ENCODE results near the gene ZNF585A. TPM values are rescaled to one million over a fixed set of nuclear protein-coding genes. Genes with fewer than 3 reads are reported as not detected.

Gene ZNF585A
- total and polyA plus RNA-seq, 2 of the 4 experiments (the other 2 are of a cell fraction), result 6.2 to 9.5 TPM

- Histone ChIP-seq H4K91ac (ENCODE audit: insufficient read depth, low read depth, low read length) (no peak overlapping the region), H2AK5ac (ENCODE audit: low read depth, low read length) (no peak overlapping the region), H3K56ac (ENCODE audit: extremely low read depth, insufficient read depth, low read length) (no peak overlapping the region), H2AFZ (replicated peaks; ENCODE audit: low read length, poor library complexity) (no peak overlapping the region), H4K20me1 (ENCODE audit: insufficient read depth, low read length) (no peaks in the 10 kb centered on the region), H2BK120ac (ENCODE audit: low read depth, low read length) (no peak overlapping the region), H3K9me1 (ENCODE audit: insufficient read depth, low read length) (no peaks in the 10 kb centered on the region), H3K14ac (replicated peaks; ENCODE audit: low read depth, low read length) (no peak overlapping the region), H3K4me3 (ENCODE audit: insufficient read depth, low read depth, low read length) (no peak overlapping the region), H3K4me2 (ENCODE audit: low read depth, low read length) (no peak overlapping the region), H2BK5ac (ENCODE audit: low read depth, low read length, poor library complexity, severe bottlenecking) (no peak overlapping the region), H3K23ac (ENCODE audit: low read depth, low read length) (no peak overlapping the region), H4K8ac (ENCODE audit: low read depth in 2 of 2, low read length in 2 of 2) (no peak overlapping the region), H3K27me3 (ENCODE audit: control insufficient read depth, insufficient read depth, low read length) (no peaks in the 10 kb centered on the region), H2BK20ac (ENCODE audit: low read depth, low read length) (no peak overlapping the region), H3K9ac (ENCODE audit: low read depth, low read length) (no peak overlapping the region), H3K79me1 (ENCODE audit: low read depth in 1 of 2, low read length in 2 of 2) (no peaks in the 10 kb centered on the region; a peak in 1 of 4 replicates), H3K4me1 (ENCODE audit: control insufficient read depth, insufficient read depth, low read length) (no peaks in the 10 kb centered on the region), H4K5ac (ENCODE audit: low read depth, low read length) (no peak overlapping the region), H2AK9ac (replicated peaks; ENCODE audit: low read depth, low read length, poor library complexity) (no peak overlapping the region), H3K18ac (ENCODE audit: low read depth, low read length) (no peak overlapping the region), H3K36me3 (ENCODE audit: control insufficient read depth, insufficient read depth, low read length) (peaks cover 12% of the 10 kb centered on the region; the same call in 1 of the 2 replicates), H2BK15ac (ENCODE audit: low read depth, low read length) (no peak overlapping the region), H3K27ac (ENCODE audit: insufficient read depth, low read length) (no peak overlapping the region), H3K9me3 (ENCODE audit: control insufficient read depth, insufficient read depth, low read length) (peaks cover 25% of the 10 kb centered on the region), H3K4ac (ENCODE audit: low read depth, low read length) (no peak overlapping the region)
- in situ Hi-C loops (cut with MboI; ENCODE audit: low sequenced_read_pairs), result no loop called here
- CTCF ChIA-PET, result no interaction called here
- no TSS peak for BruUV-seq (replicated peaks)
- DNase-seq (no peak), ATAC-seq (ENCODE audit: low read depth) (no peak)
- intact Hi-C loops (cut with micrococcal nuclease), result no loop called here
- POLR2A ChIA-PET (ENCODE audit: unreplicated experiment), result no interaction called here
- dilution Hi-C loops (cut with HindIII; ENCODE audit: low sequenced_read_pairs, unreplicated experiment), result no loop called here
- WGBS, 2 experiments (ENCODE audit: extremely low coverage in 2 of 2, insufficient read length in 1 of 2), result no CpG with 5 or more reads among the region's 1 CpG
- TF ChIP-seq BHLHE40 (IDR thresholded peaks at IDR 0.05; ENCODE audit: low read depth, low read length) (no peak), CEBPB (IDR thresholded peaks at IDR 0.05; ENCODE audit: low read depth, low read length) (peak; percentile 83)
Observed at GRCh38 chr19:37098570-37098969, 73.9 kb downstream of the ZNF585A start.
